ENCODE results near the gene BCKDHA.

DNA sequence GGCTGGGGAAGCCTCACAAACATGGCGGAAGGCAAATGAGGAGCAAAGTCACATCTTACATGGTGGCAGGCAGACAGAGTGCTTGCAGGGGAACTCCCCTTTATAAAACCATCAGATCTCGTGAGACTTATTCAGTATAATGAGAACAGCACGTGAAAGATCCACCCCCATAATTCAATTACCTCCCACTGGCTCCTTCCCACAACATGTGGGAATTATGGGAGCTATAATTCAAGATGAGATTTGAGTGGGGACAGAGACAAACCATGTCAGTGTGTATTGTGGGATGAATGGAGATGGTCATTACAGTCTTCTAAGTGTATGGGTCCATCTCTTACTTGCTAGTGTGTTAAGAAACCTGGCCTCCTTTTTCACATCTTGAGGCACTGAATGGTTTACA lies 4.4 kb downstream of the BCKDHA start:
- TF ChIP-seq, protein P1, sequence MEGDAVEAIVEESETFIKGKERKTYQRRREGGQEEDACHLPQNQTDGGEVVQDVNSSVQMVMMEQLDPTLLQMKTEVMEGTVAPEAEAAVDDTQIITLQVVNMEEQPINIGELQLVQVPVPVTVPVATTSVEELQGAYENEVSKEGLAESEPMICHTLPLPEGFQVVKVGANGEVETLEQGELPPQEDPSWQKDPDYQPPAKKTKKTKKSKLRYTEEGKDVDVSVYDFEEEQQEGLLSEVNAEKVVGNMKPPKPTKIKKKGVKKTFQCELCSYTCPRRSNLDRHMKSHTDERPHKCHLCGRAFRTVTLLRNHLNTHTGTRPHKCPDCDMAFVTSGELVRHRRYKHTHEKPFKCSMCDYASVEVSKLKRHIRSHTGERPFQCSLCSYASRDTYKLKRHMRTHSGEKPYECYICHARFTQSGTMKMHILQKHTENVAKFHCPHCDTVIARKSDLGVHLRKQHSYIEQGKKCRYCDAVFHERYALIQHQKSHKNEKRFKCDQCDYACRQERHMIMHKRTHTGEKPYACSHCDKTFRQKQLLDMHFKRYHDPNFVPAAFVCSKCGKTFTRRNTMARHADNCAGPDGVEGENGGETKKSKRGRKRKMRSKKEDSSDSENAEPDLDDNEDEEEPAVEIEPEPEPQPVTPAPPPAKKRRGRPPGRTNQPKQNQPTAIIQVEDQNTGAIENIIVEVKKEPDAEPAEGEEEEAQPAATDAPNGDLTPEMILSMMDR (conservative IDR thresholded peaks at IDR 0.05 in 1 of 2, IDR thresholded peaks at IDR 0.05 in 1 of 2; ENCODE audit: low read depth in 1 of 2, low read length in 2 of 2), result no peak
- TF ChIP-seq EZH2 (IDR thresholded peaks at IDR 0.05; ENCODE audit: low read length, missing control alignments), result no peak
